Retinal pigment epithelial cell (primary cell): Measurements from ENCODE around the gene CDK19.

ENCODE experiments used
- DNase-seq: peaks from one replicate; pipeline ENCODE4 v3.0.0-alpha.2; 2010; ENCODE audit warnings: low read depth
- H3K4me3 ChIP-seq: 2 replicates; pipeline ENCODE4 v1.5.1; 2011; ENCODE audit warnings: mild to moderate bottlenecking, low read length, control low read depth, moderate library complexity
- CTCF ChIP-seq: conservative IDR thresholded peaks from 2 replicates; pipeline ENCODE4 v1.5.1; 2011; ENCODE audit warnings: low read depth, low read length, control low read depth, inconsistent platforms

The CDK19 gene

GRCh38 chr6:110800196-110800838, 15.0 kb downstream of the CDK19 start:
- H3K4me3 ChIP-seq, result no peak overlapping the region
- TF ChIP-seq CTCF, result no peak
- DNase-seq, result no peak

GRCh38 chr6:110799655-110800054, 15.6 kb downstream of the CDK19 start:
- DNase-seq, result no peak
- H3K4me3 ChIP-seq, result no peak overlapping the region
- no peak for TF ChIP-seq CTCF

GRCh38 chr6:110799189-110799588, 16.1 kb downstream of the CDK19 start:
- DNase-seq, result no peak
- H3K4me3 ChIP-seq, result no peak overlapping the region
- no peak for TF ChIP-seq CTCF

GRCh38 chr6:110795271-110795670, 20.0 kb downstream of the CDK19 start:
- no peak for DNase-seq
- no peak overlapping the region for H3K4me3 ChIP-seq
- no peak for TF ChIP-seq CTCF

- no peak for DNase-seq
- H3K4me3 ChIP-seq, result no peak overlapping the region
- no peak for TF ChIP-seq CTCF
Observed at GRCh38 chr6:110786696-110787095, 28.6 kb downstream of the CDK19 start.

- DNase-seq, result no peak
- TF ChIP-seq CTCF, result no peak
- no peak overlapping the region for H3K4me3 ChIP-seq
Observed at GRCh38 chr6:110786271-110786670, 29.0 kb downstream of the CDK19 start.

GRCh38 chr6:110784610-110784979, 30.7 kb downstream of the CDK19 start:
- TF ChIP-seq CTCF, result no peak
- H3K4me3 ChIP-seq, result no peak overlapping the region
- DNase-seq, result no peak
